HepG2 (cell line): ENCODE results near the gene AGAP1. TPM values are rescaled to one million over a fixed set of nuclear protein-coding genes. Genes with fewer than 3 reads are reported as not detected.
A peak's percentile ranks its signal among the peaks of the same experiment; 100 is the strongest.

ENCODE experiments used
- ARID2 ChIP-seq: sonication (generic); formaldehyde crosslinking; IDR thresholded peaks from 2 replicates; pipeline ENCODE4 v1.8.1; 2022; ENCODE audit warnings: mild to moderate bottlenecking, missing genetic modification reagents, borderline replicate concordance
- ATF1 ChIP-seq: IDR thresholded peaks from 2 replicates; pipeline ENCODE4 v1.6.1; 2016; ENCODE audit warnings: mild to moderate bottlenecking, control low read depth
- CENPT ChIP-seq: sonication (generic); formaldehyde crosslinking; IDR thresholded peaks from 2 replicates; pipeline ENCODE4 v1.8.0; 2022; ENCODE audit warnings: low read depth, mild to moderate bottlenecking, moderate library complexity, missing genetic modification reagents
- HOXA7 ChIP-seq: sonication (generic); formaldehyde crosslinking; IDR thresholded peaks from 2 replicates; pipeline ENCODE4 v1.8.1; 2022; ENCODE audit warnings: mild to moderate bottlenecking, missing genetic modification reagents, moderate library complexity
- KLF11 ChIP-seq: IDR thresholded peaks from 2 replicates; pipeline ENCODE4 v1.6.1; 2016; ENCODE audit warnings: missing compliant biosample characterization
- NFKBIZ ChIP-seq: IDR thresholded peaks from 2 replicates; pipeline ENCODE4 v1.6.1; 2018; ENCODE audit warnings: missing genetic modification reagents, missing compliant biosample characterization
- NR1H2 ChIP-seq: sonication (generic); formaldehyde crosslinking; IDR thresholded peaks from 2 replicates; pipeline ENCODE4 v1.8.1; 2022; ENCODE audit warnings: low read depth, missing genetic modification reagents, borderline replicate concordance
- POGZ ChIP-seq: sonication (generic); formaldehyde crosslinking; IDR thresholded peaks from 2 replicates; pipeline ENCODE4 v1.4.0; 2020; ENCODE audit warnings: mild to moderate bottlenecking, missing genetic modification reagents
- SALL2 ChIP-seq: sonication (generic); formaldehyde crosslinking; IDR thresholded peaks from 2 replicates; pipeline ENCODE4 v1.8.1; 2023; ENCODE audit warnings: mild to moderate bottlenecking, missing genetic modification reagents, inconsistent platforms
- SOX5 ChIP-seq: IDR thresholded peaks from 2 replicates; pipeline ENCODE4 v1.6.1; 2016; ENCODE audit warnings: borderline replicate concordance
- TAF1 ChIP-seq: sonication (generic); formaldehyde crosslinking; IDR thresholded peaks from 2 replicates; pipeline ENCODE4 v1.4.0; 2020; ENCODE audit warnings: missing genetic modification reagents
- TARDBP ChIP-seq: sonication (generic); formaldehyde crosslinking; IDR thresholded peaks from 2 replicates; pipeline ENCODE4 v1.8.0; 2022; ENCODE audit warnings: mild to moderate bottlenecking, missing genetic modification reagents
- U2AF2 ChIP-seq: fragments of 200-400 bp; formaldehyde crosslinking; IDR thresholded peaks from 2 replicates; pipeline ENCODE4 v1.6.1; 2017; ENCODE audit warnings: low read depth, mild to moderate bottlenecking, low read length
- ZNF138 ChIP-seq: sonication (generic); formaldehyde crosslinking; IDR thresholded peaks from 2 replicates; pipeline ENCODE4 v1.5.0; 2020; ENCODE audit warnings: mild to moderate bottlenecking, low read depth, missing genetic modification reagents
- ZNF331 ChIP-seq: sonication (generic); formaldehyde crosslinking; IDR thresholded peaks from 2 replicates; pipeline ENCODE4 v1.4.0; 2020; ENCODE audit warnings: missing genetic modification reagents
- ZNF367 ChIP-seq: sonication (generic); formaldehyde crosslinking; IDR thresholded peaks from 2 replicates; pipeline ENCODE4 v1.4.0; 2020; ENCODE audit warnings: missing genetic modification reagents, borderline replicate concordance
- ZNF44 ChIP-seq: sonication (generic); formaldehyde crosslinking; IDR thresholded peaks from 2 replicates; pipeline ENCODE4 v1.5.1; 2020; ENCODE audit warnings: mild to moderate bottlenecking, missing genetic modification reagents
- ZNF468 ChIP-seq: sonication (generic); formaldehyde crosslinking; IDR thresholded peaks from 2 replicates; pipeline ENCODE4 v1.8.0; 2022; ENCODE audit warnings: mild to moderate bottlenecking, moderate library complexity, missing genetic modification reagents
- ZNF850 ChIP-seq: sonication (generic); formaldehyde crosslinking; conservative IDR thresholded peaks from 2 replicates; pipeline ENCODE4 v1.9.0; 2021; ENCODE audit warnings: mild to moderate bottlenecking, missing genetic modification reagents
- ZNF879 ChIP-seq: sonication (generic); formaldehyde crosslinking; IDR thresholded peaks from 2 replicates; pipeline ENCODE4 v1.8.1; 2023; ENCODE audit warnings: missing genetic modification reagents
- ZSCAN25 ChIP-seq: sonication (generic); formaldehyde crosslinking; IDR thresholded peaks from 2 replicates; pipeline ENCODE4 v1.8.0; 2022; ENCODE audit warnings: mild to moderate bottlenecking, missing genetic modification reagents
- polyA plus RNA-seq, 8 experiments: library from polyadenylated mRNA; depleted of rRNA in 3 of 8; stranded (reverse) in 7 of 8; unstranded in 1 of 8; fragments of >200 nt; fragmentation: Illumina TruSeq in 4 of 8; extraction: Trizol in 4 of 8; gene quantifications; 2 replicates each; pipeline versions ENCODE4 v1.2.1 to v1.2.3, GENCODE V29; 2011 to 2016; ENCODE audit warnings: low read depth in 4 of 8, missing spikeins in 1 of 8, mixed read lengths in 1 of 8; ENCODE audit not compliant: insufficient read depth in 1 of 8
- total RNA-seq, 5 experiments: library from RNA; depleted of rRNA; stranded (reverse); fragments of >200 nt; fragmentation: Illumina TruSeq; extraction: Trizol; gene quantifications; 2 replicates each; pipeline ENCODE4 v1.2.3, GENCODE V29; 2016; ENCODE audit warnings: low read depth in 1 of 5
- TF ChIP-seq, protein P1 (sequence below): IDR thresholded peaks from 2 replicates; pipeline ENCODE4 v1.6.1; 2016; ENCODE audit warnings: mild to moderate bottlenecking
- TF ChIP-seq, protein P2 (sequence below): sonication (generic); formaldehyde crosslinking; IDR thresholded peaks from 2 replicates; pipeline ENCODE4 v1.4.0; 2020; ENCODE audit warnings: missing genetic modification reagents
- TF ChIP-seq, protein P3 (sequence below): sonication (generic); formaldehyde crosslinking; IDR thresholded peaks from 2 replicates; pipeline ENCODE4 v1.5.0; 2020; ENCODE audit warnings: mild to moderate bottlenecking, missing genetic modification reagents, moderate library complexity
- TF ChIP-seq, protein P4 (sequence below): sonication (generic); formaldehyde crosslinking; IDR thresholded peaks from 2 replicates; pipeline ENCODE4 v1.4.0; 2020; ENCODE audit warnings: missing genetic modification reagents, borderline replicate concordance

AGAP1 gene
- total and polyA plus RNA-seq, 2 of the 13 experiments (the other 11 are each of a cell fraction or from before 2014, with no cell fraction given) = 21.2 to 32.7 TPM

DNA sequence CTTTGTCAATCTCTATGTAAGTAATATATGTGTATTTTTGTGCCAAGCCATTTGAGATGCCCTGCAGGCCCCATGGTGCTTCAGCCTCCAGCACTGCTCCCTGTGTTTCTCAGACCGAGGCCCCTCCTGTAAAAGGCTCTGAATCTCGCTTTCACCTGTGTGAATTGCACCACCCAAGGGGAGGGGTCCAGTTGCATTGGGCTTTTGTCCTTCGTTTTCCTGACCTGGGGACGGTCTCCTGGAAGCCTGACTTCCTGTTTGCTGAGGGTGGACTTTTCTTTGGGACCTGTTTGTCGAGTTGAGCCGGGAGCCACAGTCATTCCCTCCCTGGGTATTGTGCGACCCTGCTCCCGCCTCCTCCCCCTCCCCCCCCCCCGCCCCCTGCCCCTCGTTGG, 48.9 kb downstream of the AGAP1 start (continued):
- TF ChIP-seq TARDBP (CRISPR knock-in tag) (no peak; the same call in 1 of the 2 replicates), ZNF468 (CRISPR knock-in tag) (no peak), CENPT (CRISPR knock-in tag) (no peak), ARID2 (CRISPR knock-in tag) (no peak), ZNF44 (CRISPR knock-in tag) (0 out of 2 replicates have a peak, but pooled peaks have one; percentile 13), ZNF138 (CRISPR knock-in tag) (no peak), TAF1 (CRISPR knock-in tag) (no peak; the same call in 1 of the 2 replicates), U2AF2 (no peak), NFKBIZ (CRISPR knock-in tag) (no peak; the same call in 1 of the 2 replicates), ZSCAN25 (CRISPR knock-in tag) (no peak), ZNF850 (CRISPR knock-in tag) (no peak), SOX5 (peak; percentile 92), SALL2 (CRISPR knock-in tag) (no peak), HOXA7 (CRISPR knock-in tag) (no peak), ZNF879 (CRISPR knock-in tag) (no peak), KLF11 (CRISPR knock-in tag) (no peak), ZNF331 (CRISPR knock-in tag) (peak; percentile 86; the same call in 1 of the 2 replicates), ZNF367 (CRISPR knock-in tag) (no peak), NR1H2 (no peak; the same call in 1 of the 2 replicates), ATF1 (CRISPR knock-in tag) (no peak), POGZ (CRISPR knock-in tag) (no peak; the same call in 1 of the 2 replicates)
- TF ChIP-seq, protein P1, sequence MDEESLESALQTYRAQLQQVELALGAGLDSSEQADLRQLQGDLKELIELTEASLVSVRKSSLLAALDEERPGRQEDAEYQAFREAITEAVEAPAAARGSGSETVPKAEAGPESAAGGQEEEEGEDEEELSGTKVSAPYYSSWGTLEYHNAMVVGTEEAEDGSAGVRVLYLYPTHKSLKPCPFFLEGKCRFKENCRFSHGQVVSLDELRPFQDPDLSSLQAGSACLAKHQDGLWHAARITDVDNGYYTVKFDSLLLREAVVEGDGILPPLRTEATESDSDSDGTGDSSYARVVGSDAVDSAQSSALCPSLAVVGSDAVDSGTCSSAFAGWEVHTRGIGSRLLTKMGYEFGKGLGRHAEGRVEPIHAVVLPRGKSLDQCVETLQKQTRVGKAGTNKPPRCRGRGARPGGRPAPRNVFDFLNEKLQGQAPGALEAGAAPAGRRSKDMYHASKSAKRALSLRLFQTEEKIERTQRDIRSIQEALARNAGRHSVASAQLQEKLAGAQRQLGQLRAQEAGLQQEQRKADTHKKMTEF (CRISPR knock-in tag) = no peak
- TF ChIP-seq, protein P2, sequence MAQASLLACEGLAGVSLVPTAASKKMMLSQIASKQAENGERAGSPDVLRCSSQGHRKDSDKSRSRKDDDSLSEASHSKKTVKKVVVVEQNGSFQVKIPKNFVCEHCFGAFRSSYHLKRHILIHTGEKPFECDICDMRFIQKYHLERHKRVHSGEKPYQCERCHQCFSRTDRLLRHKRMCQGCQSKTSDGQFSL = no peak
- TF ChIP-seq, protein P3, sequence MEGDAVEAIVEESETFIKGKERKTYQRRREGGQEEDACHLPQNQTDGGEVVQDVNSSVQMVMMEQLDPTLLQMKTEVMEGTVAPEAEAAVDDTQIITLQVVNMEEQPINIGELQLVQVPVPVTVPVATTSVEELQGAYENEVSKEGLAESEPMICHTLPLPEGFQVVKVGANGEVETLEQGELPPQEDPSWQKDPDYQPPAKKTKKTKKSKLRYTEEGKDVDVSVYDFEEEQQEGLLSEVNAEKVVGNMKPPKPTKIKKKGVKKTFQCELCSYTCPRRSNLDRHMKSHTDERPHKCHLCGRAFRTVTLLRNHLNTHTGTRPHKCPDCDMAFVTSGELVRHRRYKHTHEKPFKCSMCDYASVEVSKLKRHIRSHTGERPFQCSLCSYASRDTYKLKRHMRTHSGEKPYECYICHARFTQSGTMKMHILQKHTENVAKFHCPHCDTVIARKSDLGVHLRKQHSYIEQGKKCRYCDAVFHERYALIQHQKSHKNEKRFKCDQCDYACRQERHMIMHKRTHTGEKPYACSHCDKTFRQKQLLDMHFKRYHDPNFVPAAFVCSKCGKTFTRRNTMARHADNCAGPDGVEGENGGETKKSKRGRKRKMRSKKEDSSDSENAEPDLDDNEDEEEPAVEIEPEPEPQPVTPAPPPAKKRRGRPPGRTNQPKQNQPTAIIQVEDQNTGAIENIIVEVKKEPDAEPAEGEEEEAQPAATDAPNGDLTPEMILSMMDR (CRISPR knock-in tag) = peak; percentile 10; the same call in 1 of the 2 replicates
- TF ChIP-seq, protein P4, sequence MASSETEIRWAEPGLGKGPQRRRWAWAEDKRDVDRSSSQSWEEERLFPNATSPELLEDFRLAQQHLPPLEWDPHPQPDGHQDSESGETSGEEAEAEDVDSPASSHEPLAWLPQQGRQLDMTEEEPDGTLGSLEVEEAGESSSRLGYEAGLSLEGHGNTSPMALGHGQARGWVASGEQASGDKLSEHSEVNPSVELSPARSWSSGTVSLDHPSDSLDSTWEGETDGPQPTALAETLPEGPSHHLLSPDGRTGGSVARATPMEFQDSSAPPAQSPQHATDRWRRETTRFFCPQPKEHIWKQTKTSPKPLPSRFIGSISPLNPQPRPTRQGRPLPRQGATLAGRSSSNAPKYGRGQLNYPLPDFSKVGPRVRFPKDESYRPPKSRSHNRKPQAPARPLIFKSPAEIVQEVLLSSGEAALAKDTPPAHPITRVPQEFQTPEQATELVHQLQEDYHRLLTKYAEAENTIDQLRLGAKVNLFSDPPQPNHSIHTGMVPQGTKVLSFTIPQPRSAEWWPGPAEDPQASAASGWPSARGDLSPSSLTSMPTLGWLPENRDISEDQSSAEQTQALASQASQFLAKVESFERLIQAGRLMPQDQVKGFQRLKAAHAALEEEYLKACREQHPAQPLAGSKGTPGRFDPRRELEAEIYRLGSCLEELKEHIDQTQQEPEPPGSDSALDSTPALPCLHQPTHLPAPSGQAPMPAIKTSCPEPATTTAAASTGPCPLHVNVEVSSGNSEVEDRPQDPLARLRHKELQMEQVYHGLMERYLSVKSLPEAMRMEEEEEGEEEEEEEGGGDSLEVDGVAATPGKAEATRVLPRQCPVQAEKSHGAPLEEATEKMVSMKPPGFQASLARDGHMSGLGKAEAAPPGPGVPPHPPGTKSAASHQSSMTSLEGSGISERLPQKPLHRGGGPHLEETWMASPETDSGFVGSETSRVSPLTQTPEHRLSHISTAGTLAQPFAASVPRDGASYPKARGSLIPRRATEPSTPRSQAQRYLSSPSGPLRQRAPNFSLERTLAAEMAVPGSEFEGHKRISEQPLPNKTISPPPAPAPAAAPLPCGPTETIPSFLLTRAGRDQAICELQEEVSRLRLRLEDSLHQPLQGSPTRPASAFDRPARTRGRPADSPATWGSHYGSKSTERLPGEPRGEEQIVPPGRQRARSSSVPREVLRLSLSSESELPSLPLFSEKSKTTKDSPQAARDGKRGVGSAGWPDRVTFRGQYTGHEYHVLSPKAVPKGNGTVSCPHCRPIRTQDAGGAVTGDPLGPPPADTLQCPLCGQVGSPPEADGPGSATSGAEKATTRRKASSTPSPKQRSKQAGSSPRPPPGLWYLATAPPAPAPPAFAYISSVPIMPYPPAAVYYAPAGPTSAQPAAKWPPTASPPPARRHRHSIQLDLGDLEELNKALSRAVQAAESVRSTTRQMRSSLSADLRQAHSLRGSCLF = no peak
